ENCODE data around the gene MANF. TPM values are rescaled to one million over a fixed set of nuclear protein-coding genes. Genes with fewer than 3 reads are reported as not detected.
"Not testable (repeated sequence)": the region's sequence is repeated elsewhere in the genome, so short reads cannot be mapped to it uniquely, and the experiment has no call there.

Gene MANF
- total and polyA plus RNA-seq, 2 experiments from 2014 or later: 48.7 to 92.7 TPM

DNA sequence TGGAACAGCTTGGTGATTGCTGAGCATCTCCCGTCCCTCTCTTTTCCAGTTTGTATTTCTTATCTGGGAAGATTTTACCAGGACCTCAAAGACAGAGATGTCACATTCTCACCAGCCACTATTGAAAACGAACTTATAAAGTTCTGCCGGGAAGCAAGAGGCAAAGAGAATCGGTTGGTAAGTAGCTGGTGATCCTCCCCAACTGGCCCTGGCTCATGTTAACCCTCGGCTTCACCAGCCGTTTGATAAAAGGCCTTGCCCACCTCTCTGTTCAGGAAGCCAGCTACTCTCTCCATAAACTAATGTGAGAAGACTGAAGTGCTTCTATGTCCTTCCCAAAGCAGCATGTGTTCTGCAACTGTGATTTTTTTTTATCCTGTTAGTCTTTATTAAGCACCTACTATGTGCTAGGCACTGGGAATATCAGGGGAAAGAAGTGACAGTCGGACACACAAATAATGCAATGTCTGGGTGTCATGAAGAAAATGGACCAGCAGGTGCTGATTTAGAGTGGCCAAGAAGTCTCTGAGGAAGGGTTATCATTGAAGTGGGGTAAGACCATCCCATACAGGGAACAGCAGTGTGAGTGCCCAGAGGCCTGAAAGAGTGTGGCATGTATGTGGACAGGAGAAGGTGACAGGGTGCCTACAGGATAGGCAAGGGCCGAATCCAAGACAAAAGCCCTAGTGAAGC lies 1.2 kb downstream of the MANF start (continued):
- TF ChIP-seq, protein P1, sequence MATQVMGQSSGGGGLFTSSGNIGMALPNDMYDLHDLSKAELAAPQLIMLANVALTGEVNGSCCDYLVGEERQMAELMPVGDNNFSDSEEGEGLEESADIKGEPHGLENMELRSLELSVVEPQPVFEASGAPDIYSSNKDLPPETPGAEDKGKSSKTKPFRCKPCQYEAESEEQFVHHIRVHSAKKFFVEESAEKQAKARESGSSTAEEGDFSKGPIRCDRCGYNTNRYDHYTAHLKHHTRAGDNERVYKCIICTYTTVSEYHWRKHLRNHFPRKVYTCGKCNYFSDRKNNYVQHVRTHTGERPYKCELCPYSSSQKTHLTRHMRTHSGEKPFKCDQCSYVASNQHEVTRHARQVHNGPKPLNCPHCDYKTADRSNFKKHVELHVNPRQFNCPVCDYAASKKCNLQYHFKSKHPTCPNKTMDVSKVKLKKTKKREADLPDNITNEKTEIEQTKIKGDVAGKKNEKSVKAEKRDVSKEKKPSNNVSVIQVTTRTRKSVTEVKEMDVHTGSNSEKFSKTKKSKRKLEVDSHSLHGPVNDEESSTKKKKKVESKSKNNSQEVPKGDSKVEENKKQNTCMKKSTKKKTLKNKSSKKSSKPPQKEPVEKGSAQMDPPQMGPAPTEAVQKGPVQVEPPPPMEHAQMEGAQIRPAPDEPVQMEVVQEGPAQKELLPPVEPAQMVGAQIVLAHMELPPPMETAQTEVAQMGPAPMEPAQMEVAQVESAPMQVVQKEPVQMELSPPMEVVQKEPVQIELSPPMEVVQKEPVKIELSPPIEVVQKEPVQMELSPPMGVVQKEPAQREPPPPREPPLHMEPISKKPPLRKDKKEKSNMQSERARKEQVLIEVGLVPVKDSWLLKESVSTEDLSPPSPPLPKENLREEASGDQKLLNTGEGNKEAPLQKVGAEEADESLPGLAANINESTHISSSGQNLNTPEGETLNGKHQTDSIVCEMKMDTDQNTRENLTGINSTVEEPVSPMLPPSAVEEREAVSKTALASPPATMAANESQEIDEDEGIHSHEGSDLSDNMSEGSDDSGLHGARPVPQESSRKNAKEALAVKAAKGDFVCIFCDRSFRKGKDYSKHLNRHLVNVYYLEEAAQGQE (IDR thresholded peaks at IDR 0.05; ENCODE audit: unreplicated experiment): no peak
- TF ChIP-seq, protein P2, sequence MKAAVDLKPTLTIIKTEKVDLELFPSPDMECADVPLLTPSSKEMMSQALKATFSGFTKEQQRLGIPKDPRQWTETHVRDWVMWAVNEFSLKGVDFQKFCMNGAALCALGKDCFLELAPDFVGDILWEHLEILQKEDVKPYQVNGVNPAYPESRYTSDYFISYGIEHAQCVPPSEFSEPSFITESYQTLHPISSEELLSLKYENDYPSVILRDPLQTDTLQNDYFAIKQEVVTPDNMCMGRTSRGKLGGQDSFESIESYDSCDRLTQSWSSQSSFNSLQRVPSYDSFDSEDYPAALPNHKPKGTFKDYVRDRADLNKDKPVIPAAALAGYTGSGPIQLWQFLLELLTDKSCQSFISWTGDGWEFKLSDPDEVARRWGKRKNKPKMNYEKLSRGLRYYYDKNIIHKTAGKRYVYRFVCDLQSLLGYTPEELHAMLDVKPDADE (IDR thresholded peaks at IDR 0.05): no peak
- TF ChIP-seq NANOG (IDR thresholded peaks at IDR 0.05; ENCODE audit: borderline replicate concordance): no peak

DNA sequence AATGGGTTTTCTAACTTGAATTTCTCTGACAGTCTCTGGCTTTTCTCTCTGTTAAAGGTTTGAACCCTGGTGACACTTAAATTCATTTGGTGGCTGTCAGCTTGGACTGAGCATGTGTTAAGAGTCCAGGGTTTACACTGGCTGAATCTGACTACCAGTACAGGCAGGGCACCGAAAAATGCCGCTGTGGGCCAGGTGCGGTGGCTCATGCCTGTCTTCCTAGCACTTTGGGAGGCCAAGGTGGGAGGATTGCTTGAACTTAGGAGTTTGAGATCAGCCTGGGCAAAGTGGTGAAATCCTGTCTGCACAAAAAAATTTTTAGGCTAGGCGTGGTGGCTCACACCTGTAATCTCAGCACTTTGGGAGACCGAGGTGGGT lies 1.8 kb downstream of the MANF start:
- peak overlapping the region; percentile 99 for H3K4me3 Mint-ChIP-seq
- H3K79me2 ChIP-seq (replicated peaks; ENCODE audit: insufficient read depth): peaks cover 41% of the 10 kb centered on the region
- peaks cover 53% of the 10 kb centered on the region for H3K36me3 Mint-ChIP-seq (ENCODE audit: low read depth)
- H3K4me1 ChIP-seq (ENCODE audit: insufficient read depth): peaks cover 34% of the 10 kb centered on the region
- H3K27ac Mint-ChIP-seq: no peak overlapping the region
- H3F3A ChIP-seq (replicated peaks; ENCODE audit: low read depth): peaks cover 46% of the 10 kb centered on the region
- ATAC-seq (no peak), DNase-seq (ENCODE audit: low spot score) (no peak)
- peaks cover 32% of the 10 kb centered on the region for H4K20me1 ChIP-seq (replicated peaks; ENCODE audit: insufficient read depth)
- H2AFZ ChIP-seq: no peak overlapping the region
- H3K9me2 ChIP-seq (ENCODE audit: insufficient read depth): no peaks in the 10 kb centered on the region
- peaks cover 6% of the 10 kb centered on the region for H3K27me3 Mint-ChIP-seq (ENCODE audit: insufficient read depth, low read depth, poor library complexity)
- TF ChIP-seq NANOG (IDR thresholded peaks at IDR 0.05; ENCODE audit: borderline replicate concordance) (no peak), CREB1 (CRISPR knock-in tag; IDR thresholded peaks at IDR 0.05; ENCODE audit: low read depth) (no peak)
- no peaks in the 10 kb centered on the region; the same call in 2 of the 3 replicates for H3K9me3 Mint-ChIP-seq
- H3K4me3 ChIP-seq: peak overlapping the region; percentile 100
- H3K36me3 ChIP-seq (ENCODE audit: insufficient read depth): peaks cover 23% of the 10 kb centered on the region
- H3K4me1 Mint-ChIP-seq: peaks cover 47% of the 10 kb centered on the region
- H3K27ac ChIP-seq (ENCODE audit: low read depth): no peak overlapping the region
- H3K4me2 ChIP-seq: peak overlapping the region; percentile 99
- no peaks in the 10 kb centered on the region for H3K27me3 ChIP-seq (ENCODE audit: insufficient read depth)

DNA sequence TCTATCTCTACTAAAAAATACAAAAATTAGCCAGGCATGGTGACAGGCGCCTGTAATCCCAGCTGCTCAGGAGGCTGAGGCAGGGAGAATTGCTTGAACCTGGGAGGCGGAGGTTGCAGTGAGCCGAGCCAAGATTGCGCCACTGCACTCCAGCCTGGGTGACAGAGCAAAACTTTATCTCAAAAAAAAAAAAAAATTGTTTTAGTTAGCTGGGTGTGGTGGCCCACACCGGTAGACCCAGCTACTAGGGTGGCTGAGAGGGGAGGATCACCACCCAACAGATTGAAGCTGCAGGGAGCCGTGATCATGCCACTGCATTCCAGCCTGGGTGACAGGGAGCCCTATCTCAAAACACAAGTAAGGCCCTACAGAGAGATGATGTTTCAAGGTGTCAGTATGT lies 2.2 kb downstream of the MANF start:
- H3K27ac Mint-ChIP-seq; H2AFZ ChIP-seq; DNase-seq (ENCODE audit: low spot score); H3K9me2 ChIP-seq (ENCODE audit: insufficient read depth); H3K27ac ChIP-seq (ENCODE audit: low read depth); H3K27me3 ChIP-seq (ENCODE audit: insufficient read depth); ATAC-seq; H3K27me3 Mint-ChIP-seq (ENCODE audit: insufficient read depth, low read depth, poor library complexity); H3K9me3 Mint-ChIP-seq: not testable (repeated sequence)
- Histone ChIP-seq H3K4me2 (peak overlapping the region; percentile 99), H3F3A (replicated peaks; ENCODE audit: low read depth) (peaks cover 46% of the 10 kb centered on the region), H3K4me3 (peak overlapping the region; percentile 100), H3K79me2 (replicated peaks; ENCODE audit: insufficient read depth) (peaks cover 46% of the 10 kb centered on the region), H3K4me1 (ENCODE audit: insufficient read depth) (peaks cover 36% of the 10 kb centered on the region), H3K36me3 (ENCODE audit: insufficient read depth) (peaks cover 23% of the 10 kb centered on the region), H4K20me1 (replicated peaks; ENCODE audit: insufficient read depth) (peaks cover 32% of the 10 kb centered on the region)
- Mint-ChIP-seq H3K36me3 (ENCODE audit: low read depth) (peaks cover 54% of the 10 kb centered on the region), H3K4me1 (peaks cover 44% of the 10 kb centered on the region), H3K4me3 (peak overlapping the region; percentile 99; the same call in 1 of the 3 replicates)

Data from GM23338 (cell line).